Skin epidermis (tissue), 12 donors: ENCODE results near the gene TEDC1.

ENCODE experiments used
- H3K27ac ChIP-seq, 21 experiments: fragments of 200-600 bp; sonication (generic) in 11 of 21; one replicate each; pipeline ENCODE4 v1.5.0; 2020; ENCODE audit warnings: mild to moderate bottlenecking in 3 of 21, inconsistent platforms in 2 of 21, moderate library complexity in 2 of 21
- H3K4me3 ChIP-seq, 7 experiments: fragments of 200-600 bp; sonication (generic) in 2 of 7; one replicate each; pipeline ENCODE4 v1.5.0; 2020; ENCODE audit warnings: inconsistent platforms in 2 of 7, mild to moderate bottlenecking in 2 of 7, moderate library complexity in 1 of 7

Gene TEDC1

GRCh38 chr14:105490572-105491365 is at the start of gene TEDC1:
TEDC1 (plus strand) TSS chr14:105491246; CDS start chr14:105491376, 130 bp downstream.
- peak within 1 kb of the TSS; percentile 77 to 99 (median 93) for H3K27ac ChIP-seq

DNA sequence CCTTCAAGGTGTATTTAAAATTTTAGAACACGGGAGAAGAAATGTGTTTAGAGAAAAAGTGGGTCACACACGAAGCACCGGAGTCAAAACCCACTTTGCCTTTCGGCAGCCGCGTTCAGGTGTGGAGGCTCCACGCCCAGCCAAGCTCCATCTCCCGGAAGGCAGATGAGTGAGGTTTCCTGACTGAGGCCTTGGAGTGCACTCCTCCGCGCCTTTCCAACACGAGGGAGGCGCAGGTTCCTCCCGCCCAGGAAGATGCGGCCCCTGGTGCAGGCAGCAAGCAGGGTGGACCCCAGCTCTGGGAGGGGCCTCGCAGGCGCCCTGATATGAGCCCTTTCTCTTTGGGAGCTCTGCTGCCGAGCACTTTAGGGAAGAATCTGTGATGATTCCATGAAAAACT is 48.9 kb upstream of the TEDC1 start:
- Histone ChIP-seq H3K4me3 (no peak overlapping the region), H3K27ac (no peak overlapping the region)

More at GRCh38 chr14:105490572-105491365, at the start of gene TEDC1:
- H3K4me3 ChIP-seq = peak within 1 kb of the TSS; percentile 56 to 89 (median 76)

DNA sequence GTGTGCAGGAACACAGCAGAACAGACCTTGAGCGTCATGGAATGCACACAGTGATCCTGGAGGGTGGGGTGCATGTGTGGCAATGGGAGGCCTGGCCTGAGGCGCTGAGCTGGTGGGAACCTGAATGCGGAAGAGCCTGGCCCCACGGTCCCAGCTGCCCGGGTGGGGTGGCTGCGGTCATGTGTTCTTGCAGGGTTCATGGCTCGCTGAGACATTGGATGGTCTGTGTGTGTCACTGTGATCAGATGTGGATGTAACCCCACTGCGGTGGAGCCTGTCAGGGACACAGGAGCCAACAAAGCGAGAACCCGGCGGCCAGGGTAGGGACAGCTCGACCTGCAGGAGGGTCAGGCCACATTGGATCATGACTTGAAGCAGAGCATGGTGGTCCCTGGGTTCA is 48.2 kb upstream of the TEDC1 start:
- H3K27ac ChIP-seq = no peak overlapping the region

GRCh38 chr14:105444859-105445258 is 46.2 kb upstream of the TEDC1 start:
- no peak overlapping the region for H3K4me3 ChIP-seq
- no peak overlapping the region for H3K27ac ChIP-seq

More for the DNA sequence above, 48.2 kb upstream of the TEDC1 start:
- no peak overlapping the region for H3K4me3 ChIP-seq

DNA sequence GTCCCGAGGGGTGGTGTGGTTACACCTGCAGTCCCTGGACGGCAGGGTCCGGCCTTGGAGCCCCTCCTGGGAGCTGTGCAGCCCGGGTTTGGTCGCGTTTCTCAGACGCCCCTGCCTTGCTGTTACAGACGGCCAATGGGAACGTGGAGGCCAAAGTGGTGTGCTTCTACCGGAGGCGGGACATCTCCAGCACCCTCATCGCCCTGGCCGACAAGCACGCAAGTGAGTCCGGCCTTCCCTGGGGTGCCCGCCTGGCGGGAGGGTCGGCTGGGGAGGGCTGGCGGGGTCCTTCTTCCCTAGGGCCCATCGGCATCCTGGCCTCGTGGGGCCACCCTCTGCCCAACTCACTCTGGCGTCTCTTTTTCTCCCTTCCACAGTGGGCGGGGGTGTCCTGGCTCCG is 45.8 kb upstream of the TEDC1 start:
- no peak overlapping the region for H3K4me3 ChIP-seq

GRCh38 chr14:105445901-105446845 is 44.9 kb upstream of the TEDC1 start:
- no peak overlapping the region for H3K27ac ChIP-seq
- H3K4me3 ChIP-seq = no peak overlapping the region

More for the DNA sequence above, 45.8 kb upstream of the TEDC1 start:
- H3K27ac ChIP-seq = no peak overlapping the region

DNA sequence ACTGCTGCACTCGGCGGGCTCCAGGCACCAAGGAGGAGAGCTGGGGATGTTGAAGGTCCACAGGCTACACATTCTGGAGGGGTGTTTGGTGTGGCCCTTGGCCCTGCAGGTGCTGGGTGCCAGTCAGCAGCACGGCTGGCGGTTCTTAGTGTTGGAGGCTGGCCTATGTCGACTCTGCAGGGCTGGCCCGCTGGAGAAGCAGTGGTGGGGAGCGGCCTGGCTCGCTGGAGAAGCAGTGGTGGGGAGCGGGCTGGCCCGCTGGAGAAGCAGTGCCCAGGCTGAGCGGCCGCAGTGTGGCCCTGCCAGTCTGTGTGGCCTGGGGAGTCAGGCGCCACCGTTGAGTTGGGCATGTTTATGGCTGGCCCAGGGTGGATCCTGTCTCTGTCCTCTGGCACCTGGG is 44.1 kb upstream of the TEDC1 start:
- Histone ChIP-seq H3K27ac (no peak overlapping the region), H3K4me3 (no peak overlapping the region)

DNA sequence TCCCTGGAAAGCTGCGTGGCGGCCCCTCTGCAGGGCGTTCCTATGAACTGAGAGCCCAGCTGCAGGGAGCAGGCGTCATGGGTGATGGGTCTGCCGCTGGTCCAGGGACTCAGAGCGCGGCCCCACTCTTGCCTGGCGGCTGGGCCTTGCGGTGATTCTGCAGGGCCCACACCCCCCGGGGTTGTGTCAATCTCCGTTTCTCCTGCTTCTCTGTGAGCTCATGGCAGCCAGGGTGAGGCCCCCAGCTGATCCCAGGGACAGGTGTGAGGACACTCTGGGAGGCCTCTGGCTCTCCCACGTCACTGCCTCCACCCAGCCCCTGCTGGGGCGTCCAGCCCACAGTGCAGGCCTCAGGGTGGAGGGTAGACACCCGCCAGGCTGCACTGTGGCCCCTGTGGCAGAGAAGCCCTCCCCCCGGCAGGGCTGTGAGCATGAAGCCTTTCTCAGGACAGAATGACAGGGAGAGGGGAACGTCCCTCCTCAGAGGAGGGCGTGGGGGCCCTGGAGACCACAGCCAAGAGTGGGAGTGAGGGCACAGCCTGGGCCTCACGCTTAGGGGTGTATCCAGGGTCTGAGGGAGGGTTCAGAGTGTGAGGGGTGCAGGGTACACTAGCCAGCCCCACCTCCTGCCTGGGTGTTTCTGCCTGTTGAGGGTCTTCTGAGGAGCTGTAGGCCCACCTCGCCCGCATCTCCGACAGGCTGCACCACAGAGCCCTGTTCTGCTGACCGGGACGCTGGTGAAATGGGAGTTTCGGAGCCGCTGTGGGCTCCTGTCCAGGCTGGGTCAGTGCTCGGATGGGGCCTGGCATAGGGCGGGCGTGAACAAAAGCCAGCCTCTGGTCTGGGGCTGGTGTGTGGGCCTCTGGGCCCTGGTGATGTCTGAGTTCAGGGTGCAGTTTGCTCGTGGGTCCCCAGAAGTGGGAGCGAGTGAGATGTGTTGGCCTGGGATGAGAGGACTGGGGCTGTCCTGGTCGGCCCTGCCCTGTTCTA is 43.1 kb upstream of the TEDC1 start:
- Histone ChIP-seq H3K27ac (peak overlapping the region in 5 of 21 experiments; percentile 12 to 36 (median 28)), H3K4me3 (no peak overlapping the region)

DNA sequence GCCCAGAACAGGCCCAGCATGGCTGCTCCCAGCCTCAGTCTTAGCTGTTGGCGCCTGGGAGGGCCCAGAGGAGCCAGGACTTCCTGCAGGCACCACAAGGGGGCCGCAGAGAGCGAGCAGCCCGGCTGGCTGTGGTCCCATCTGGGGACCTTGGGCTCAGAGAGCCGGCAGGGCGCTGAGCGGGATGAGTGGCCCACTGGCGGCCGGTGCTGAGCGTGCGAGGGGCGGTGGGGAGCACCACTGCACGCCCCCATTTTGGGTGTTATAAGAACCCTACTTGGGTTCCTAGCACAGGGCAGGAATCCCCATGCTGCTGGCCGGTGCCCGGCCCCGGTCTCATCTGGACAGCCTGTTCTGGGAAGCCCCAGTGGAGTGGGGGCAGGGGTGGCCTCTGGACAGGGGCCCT is 42.3 kb upstream of the TEDC1 start:
- H3K4me3 ChIP-seq = no peak overlapping the region
- H3K27ac ChIP-seq = peak overlapping the region in 5 of 21 experiments; percentile 12 to 36 (median 28)

- Histone ChIP-seq H3K4me3 (no peak overlapping the region), H3K27ac (peak overlapping the region in 2 of 21 experiments; percentile 28 to 33)
These were observed 41.5 kb upstream of the TEDC1 start for GRCh38 chr14:105449276-105450122.

GRCh38 chr14:105450123-105450505 is 40.9 kb upstream of the TEDC1 start:
- no peak overlapping the region for H3K27ac ChIP-seq
- H3K4me3 ChIP-seq = no peak overlapping the region

DNA sequence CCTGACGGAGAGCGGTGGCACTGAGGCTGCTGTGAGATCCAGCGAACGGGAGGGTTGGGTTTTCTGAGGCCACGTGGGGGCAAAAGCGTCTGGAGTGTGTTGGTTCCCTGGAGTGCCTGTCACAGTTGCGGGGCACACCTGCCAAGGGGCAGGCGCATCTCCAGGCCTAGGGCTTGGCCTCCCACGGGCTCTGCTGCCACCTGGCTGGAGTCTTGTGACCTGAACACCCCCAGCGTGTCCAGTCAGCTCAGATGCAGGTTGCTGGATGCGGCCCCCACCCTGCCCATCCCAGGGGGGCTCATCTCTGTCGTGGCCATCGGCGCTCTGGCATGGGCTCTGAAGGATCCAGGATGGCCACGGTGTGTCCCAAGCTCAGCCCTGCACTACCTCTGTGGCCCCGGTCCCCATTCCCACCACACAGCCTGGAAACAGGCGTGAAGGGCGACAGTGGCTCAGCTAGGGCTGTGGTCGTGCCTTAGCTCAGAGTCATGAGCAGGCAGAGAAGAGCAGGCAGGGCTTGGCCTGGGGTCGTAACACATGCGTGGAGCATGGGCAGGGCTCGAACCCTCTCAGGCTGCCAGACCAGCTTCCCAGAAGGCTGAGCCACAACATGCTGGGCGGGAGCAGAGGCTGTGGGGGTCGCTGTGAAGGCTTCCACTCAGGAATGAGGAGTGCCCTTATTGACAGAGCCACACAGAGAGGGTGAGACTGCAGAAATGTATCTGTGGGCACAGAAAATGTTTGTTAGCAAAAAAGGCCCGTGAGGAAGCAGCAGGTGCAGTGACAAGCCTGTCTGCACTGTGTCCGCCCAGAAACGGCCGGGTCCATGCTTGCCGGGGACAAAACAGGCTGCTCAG is 40.0 kb upstream of the TEDC1 start:
- no peak overlapping the region for H3K27ac ChIP-seq
- H3K4me3 ChIP-seq = no peak overlapping the region

DNA sequence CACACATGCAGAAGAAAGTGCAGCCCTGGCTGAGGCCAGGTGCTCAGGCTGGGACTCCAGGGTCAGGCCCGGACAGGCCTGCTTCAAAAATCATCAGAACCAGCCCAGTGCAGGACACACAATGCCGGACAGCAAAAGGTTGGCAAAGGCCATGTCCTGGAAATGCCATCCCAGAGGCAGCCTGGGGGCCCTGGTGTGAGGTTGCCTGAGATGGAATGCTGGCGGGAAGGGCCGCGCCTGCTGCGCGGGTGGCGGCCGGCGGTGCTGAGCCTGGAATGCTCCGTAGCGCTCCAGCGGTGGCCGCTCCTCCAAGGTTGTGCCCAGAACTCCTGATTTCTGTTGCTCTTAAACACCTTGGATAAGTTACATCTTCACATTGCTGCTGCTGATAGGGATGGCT is 38.1 kb upstream of the TEDC1 start:
- Histone ChIP-seq H3K27ac (no peak overlapping the region), H3K4me3 (no peak overlapping the region)

- H3K4me3 ChIP-seq = no peak overlapping the region
- H3K27ac ChIP-seq = no peak overlapping the region
These were observed 37.2 kb upstream of the TEDC1 start for GRCh38 chr14:105453847-105454246.

DNA sequence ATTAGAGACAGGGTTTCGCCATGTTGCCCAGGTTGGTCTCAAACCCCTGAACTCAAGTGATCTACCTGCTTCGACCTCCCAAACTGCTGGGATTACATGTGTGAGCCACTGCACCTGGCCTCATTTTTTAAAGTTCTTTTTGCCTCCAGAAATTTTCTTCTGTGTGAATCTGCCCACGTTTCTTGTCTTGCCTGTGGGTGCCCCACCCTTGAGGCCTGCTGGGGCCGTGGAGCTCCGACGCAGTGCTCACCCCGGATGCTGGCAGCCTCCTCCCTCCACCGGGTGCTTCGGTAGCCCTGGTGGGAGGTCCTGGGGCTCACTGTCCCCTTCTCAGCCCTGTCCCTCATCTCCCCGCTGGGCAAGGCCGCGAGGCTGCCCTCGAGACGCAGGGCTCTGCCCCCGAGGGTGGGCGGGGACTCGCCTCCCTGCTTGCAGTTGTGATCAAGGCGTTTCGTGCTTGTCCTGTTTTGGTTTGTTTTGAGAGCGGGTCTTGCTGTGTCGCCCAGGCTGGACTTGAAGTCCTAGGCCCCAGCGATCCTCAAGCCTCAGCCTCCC is 35.9 kb upstream of the TEDC1 start:
- Histone ChIP-seq H3K27ac (no peak overlapping the region), H3K4me3 (no peak overlapping the region)

DNA sequence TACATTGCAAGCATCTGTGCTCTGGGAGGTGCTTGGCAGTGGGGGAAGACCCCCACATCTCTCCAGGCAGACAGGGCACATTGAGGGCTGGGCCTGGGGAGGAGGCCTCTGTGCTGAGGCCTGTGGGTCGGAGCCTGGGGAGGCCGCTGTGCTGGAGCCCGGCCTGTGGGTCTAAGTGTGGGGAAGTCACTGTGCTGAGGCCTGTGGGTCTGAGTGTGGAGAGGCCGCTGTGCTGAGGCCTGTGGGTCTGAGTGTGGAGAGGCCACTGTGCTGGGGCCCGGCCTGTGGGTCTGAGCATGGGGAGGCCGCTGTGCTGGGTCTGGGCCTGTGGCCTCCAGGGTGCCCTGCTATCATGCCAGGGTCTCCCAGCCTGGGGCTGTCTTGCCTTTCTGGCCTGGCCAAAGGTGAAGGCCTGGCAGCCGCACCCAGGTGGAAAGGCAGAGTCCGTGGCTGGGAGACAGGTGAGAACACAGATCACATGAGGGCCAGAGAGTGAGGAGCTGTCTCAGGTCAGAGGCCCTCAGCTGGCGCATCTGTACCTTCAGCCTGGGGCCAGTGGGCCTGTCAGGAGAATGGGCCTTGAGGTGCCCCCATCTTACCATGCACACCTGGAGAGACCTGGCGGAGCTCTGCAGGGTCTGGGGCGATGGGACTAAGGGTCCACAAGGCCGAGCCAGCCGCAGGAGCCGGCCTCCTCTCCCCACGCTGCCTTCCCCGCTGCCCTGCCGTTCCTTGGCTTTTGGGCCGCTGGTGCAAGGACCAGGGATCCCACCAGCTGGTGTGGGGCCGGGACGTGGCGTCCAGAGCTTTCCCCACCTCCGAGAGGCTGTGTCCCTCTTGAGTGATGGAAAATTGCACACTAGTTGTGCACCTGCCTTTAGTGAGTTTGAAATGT is 35.0 kb upstream of the TEDC1 start:
- Histone ChIP-seq H3K4me3 (no peak overlapping the region), H3K27ac (no peak overlapping the region)
